Hepatic stellate cell (primary cell): ENCODE results near the gene GPR148.
"Not testable (repeated sequence)": the region's sequence is repeated elsewhere in the genome, so short reads cannot be mapped to it uniquely, and the experiment has no call there.

Experiments used
- DNase-seq: peaks from one replicate; pipeline ENCODE4 v3.0.0; 2011; ENCODE audit warnings: low spot score

The GPR148 gene

GRCh38 chr2:130728549-130729316, at the start of gene GPR148:
Gene GPR148, plus strand, starts transcription at chr2:130729070. Its CDS starts 82 bp downstream, at chr2:130729152.
- no peak for DNase-seq

GRCh38 chr2:130692041-130692770, 36.7 kb upstream of the GPR148 start:
- not testable (repeated sequence) for DNase-seq

- not testable (repeated sequence) for DNase-seq
These were observed 35.4 kb upstream of the GPR148 start for GRCh38 chr2:130693474-130693873.

GRCh38 chr2:130703250-130703649, 25.6 kb upstream of the GPR148 start:
- DNase-seq: not testable (repeated sequence)

GRCh38 chr2:130714795-130715194, 14.1 kb upstream of the GPR148 start:
- DNase-seq: not testable (repeated sequence)

GRCh38 chr2:130720036-130720435, 8.8 kb upstream of the GPR148 start:
- DNase-seq: no peak

- no peak for DNase-seq
These were observed 8.3 kb upstream of the GPR148 start for GRCh38 chr2:130720528-130720927.

- DNase-seq: no peak
These were observed 4.4 kb upstream of the GPR148 start for GRCh38 chr2:130724455-130724854.

GRCh38 chr2:130726614-130727180, 2.2 kb upstream of the GPR148 start:
- no peak for DNase-seq

- no peak for DNase-seq
These were observed 1.5 kb upstream of the GPR148 start for GRCh38 chr2:130727286-130727924.

- no peak for DNase-seq
These were observed 839 bp upstream of the GPR148 start for GRCh38 chr2:130728007-130728454.

GRCh38 chr2:130729322-130730299, 741 bp downstream of the GPR148 start:
- no peak for DNase-seq

GRCh38 chr2:130732257-130732656, 3.4 kb downstream of the GPR148 start:
- DNase-seq: not testable (repeated sequence)

- DNase-seq: no peak
These were observed 6.3 kb downstream of the GPR148 start for GRCh38 chr2:130735200-130735599.

- no peak for DNase-seq
These were observed 7.6 kb downstream of the GPR148 start for GRCh38 chr2:130736487-130736886.

GRCh38 chr2:130737592-130737991, 8.7 kb downstream of the GPR148 start:
- DNase-seq: no peak

GRCh38 chr2:130740671-130741070, 11.8 kb downstream of the GPR148 start:
- no peak for DNase-seq

GRCh38 chr2:130743278-130743677, 14.4 kb downstream of the GPR148 start:
- DNase-seq: no peak

- no peak for DNase-seq
These were observed 15.6 kb downstream of the GPR148 start for GRCh38 chr2:130744287-130745117.

- no peak for DNase-seq
These were observed 20.2 kb downstream of the GPR148 start for GRCh38 chr2:130749078-130749477.
